ENCODE data around the gene LGR6.
A peak's percentile ranks its signal among the peaks of the same experiment; 100 is the strongest.

The LGR6 gene

GRCh38 chr1:202302166-202302565, 108.6 kb downstream of the LGR6 start:
- no peak for DNase-seq

GRCh38 chr1:202304375-202304774, 110.8 kb downstream of the LGR6 start:
- no peak for DNase-seq

GRCh38 chr1:202305168-202305567, 111.6 kb downstream of the LGR6 start:
- no peak for DNase-seq

- DNase-seq, result no peak
Observed at GRCh38 chr1:202306535-202307345, 113.1 kb downstream of the LGR6 start.

DNA sequence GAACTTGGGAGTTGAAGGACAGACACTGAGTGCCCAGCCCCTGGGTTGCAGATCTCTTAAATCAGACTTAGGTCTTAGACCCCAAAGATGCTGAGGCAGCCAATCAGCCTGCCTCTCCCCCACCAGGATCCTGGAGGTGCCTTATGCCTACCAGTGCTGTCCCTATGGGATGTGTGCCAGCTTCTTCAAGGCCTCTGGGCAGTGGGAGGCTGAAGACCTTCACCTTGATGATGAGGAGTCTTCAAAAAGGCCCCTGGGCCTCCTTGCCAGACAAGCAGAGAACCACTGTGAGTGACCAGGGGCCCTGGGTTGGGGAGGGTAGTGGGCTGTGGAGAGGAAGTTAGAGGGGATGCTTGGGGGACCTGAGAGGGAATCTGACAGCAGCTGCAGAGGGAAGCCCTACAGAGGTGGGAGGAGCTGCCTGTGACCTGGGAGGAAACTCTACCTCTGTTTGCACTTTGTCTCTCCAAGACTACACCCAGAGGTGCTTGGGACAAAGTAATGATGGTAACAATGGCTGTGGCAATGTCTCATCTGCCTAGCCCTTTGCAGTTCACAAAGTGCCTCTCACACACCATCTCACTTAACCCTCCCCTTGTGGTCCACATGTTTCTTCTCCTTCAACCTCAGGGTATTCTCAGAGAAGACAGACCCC, 116.6 kb downstream of the LGR6 start:
- no peak for DNase-seq

DNA sequence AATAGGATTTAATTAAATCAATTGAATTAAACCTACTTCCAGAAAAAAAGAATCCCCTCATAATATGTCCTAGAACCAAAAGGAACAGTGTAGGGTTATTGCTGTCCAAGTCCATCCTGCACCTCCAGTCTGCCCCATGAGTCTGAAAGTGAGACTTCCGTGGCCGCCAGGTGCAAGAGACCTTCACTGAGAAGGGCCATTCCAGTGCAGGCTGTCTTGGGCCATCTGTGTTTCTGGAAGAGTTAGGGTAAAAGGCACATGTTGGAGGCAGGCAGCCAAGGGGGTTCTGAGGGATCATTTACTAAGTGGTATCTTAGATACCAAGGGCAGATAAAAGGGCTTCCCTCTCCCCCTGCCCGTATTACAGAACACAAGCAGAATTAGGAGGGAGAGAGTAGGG, 117.1 kb downstream of the LGR6 start:
- DNase-seq, result no peak

GRCh38 chr1:202311875-202312635, 118.5 kb downstream of the LGR6 start:
- no peak for DNase-seq

DNA sequence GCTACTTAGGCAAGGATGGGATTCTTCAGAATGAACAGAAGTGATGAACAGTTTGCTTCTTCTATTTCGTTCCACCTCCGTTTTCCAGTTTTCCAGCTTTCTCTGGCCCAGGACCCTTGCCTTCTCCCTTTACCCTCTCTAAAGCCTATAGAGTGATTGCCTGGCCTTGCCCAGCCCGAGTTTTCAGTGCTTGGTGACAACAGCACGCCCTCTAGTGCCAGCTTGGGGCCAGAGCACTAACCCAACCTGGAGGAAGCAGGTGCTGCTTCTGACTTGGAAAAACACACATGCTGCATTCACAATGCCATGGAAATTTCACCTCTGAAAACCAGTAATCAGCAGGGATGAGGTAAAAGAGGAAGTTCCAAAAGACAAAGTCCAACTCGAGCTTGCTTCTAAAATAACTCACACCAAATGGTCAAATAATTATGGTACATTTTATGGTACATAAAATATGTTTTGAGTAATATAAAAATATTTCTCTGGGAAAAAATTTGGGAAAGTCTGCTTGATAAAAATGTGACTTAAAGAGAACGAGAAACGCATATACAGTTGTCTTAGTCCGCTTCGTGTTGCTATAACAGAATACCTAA, 122.1 kb downstream of the LGR6 start:
- peak; percentile 68 to 71 for DNase-seq

DNA sequence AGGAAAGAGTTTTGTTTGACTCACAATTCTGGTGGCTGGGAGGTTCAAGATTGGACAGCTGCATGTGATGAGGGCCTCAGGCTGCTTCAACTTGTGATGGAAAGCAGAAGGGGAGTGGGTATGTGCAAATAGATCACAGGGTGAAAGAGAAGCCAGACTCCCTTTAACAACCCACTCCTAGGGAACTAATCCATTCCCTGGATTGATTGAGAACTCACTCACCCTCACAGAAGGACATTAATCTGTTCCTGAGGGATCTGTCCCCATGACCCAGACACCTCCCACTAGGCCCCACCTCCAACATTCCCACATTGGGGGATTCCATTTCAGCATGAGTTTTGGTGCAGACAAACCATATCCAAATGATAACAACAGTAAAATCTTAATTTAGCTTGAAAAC, 122.6 kb downstream of the LGR6 start:
- no peak for DNase-seq

DNA sequence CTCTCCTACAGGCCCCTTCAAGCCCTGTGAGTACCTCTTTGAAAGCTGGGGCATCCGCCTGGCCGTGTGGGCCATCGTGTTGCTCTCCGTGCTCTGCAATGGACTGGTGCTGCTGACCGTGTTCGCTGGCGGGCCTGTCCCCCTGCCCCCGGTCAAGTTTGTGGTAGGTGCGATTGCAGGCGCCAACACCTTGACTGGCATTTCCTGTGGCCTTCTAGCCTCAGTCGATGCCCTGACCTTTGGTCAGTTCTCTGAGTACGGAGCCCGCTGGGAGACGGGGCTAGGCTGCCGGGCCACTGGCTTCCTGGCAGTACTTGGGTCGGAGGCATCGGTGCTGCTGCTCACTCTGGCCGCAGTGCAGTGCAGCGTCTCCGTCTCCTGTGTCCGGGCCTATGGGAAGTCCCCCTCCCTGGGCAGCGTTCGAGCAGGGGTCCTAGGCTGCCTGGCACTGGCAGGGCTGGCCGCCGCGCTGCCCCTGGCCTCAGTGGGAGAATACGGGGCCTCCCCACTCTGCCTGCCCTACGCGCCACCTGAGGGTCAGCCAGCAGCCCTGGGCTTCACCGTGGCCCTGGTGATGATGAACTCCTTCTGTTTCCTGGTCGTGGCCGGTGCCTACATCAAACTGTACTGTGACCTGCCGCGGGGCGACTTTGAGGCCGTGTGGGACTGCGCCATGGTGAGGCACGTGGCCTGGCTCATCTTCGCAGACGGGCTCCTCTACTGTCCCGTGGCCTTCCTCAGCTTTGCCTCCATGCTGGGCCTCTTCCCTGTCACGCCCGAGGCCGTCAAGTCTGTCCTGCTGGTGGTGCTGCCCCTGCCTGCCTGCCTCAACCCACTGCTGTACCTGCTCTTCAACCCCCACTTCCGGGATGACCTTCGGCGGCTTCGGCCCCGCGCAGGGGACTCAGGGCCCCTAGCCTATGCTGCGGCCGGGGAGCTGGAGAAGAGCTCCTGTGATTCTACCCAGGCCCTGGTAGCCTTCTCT, 124.6 kb downstream of the LGR6 start:
- DNase-seq, result no peak

DNA sequence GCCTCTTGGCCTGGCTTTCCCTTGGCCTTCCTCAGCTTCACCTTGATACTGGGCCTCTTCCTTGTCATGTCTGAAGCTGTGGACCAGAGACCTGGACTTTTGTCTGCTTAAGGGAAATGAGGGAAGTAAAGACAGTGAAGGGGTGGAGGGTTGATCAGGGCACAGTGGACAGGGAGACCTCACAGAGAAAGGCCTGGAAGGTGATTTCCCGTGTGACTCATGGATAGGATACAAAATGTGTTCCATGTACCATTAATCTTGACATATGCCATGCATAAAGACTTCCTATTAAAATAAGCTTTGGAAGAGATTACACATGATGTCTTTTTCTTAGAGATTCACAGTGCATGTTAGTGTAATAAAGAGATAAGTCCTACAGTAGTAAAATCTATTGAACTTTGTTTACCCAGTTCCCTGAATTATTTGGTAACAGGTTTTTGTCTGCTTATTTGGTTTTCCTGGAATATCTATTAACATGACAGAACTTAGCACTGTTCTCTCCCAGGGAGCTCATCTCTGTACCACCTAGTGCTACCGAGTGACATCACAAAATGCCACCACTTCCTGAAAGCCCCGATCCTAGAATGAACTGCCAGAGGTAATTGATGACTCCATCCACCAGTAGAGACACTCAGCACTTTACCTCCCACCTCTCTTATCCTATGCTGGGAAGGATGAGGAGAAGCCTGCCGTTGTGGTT, 125.9 kb downstream of the LGR6 start:
- no peak for DNase-seq

DNA sequence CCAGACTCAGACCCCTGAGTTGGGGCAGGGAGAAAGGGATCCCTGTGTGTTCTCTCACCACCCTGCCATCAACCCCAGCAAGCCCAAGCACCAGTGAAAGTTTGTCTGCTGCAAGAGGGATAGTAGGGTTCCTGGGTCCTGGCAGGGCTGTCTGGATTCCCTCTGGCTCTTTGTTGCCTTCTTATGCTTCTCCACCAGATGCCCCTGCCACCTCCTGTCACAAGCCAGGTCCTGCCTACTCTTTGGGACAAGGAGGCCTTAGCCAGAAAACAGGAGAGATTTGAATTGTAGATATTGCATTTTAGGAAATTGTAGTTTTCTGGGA, 126.4 kb downstream of the LGR6 start:
- DNase-seq, result no peak

DNA sequence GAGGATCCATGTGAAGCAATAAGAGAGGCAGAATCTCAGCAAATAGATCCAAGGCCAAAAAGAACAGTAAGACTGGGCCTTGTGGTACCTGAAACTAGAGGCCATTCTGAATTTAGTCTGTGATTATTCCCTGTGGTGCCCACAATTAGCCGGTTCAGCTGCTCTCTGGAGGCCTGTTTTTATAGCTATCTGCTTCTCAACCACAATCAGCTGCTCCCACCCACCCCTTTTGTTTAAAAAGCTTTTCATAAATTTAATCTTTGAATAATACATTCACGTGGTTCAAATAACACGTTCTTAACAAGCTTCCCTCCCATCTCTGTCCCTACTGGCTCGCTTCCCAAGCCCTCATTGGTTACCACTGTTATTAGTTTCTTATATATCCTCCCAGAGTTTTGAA, 130.1 kb downstream of the LGR6 start:
- DNase-seq, result no peak

- DNase-seq, result no peak
Observed at GRCh38 chr1:202324646-202325045, 131.0 kb downstream of the LGR6 start.

DNA sequence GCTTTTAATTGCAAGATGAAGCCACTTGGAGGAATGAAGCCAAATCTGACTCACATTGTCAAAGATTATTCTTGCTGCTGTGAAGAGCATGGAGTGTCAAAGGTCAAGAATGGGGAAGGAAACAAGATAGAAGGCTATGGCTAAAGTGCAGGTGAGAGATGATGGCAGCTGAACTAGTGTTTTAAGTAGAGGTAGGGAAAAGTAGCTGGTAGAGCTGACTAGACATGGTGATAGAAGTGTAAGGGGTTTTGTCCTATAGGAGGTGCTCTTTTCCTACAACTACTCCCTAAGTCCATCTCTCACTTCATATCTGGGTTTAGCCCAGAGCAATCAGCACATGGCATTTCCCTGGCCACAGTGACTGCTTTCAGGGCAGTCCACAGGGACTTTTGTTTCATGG, 136.3 kb downstream of the LGR6 start:
- DNase-seq, result no peak

DNA sequence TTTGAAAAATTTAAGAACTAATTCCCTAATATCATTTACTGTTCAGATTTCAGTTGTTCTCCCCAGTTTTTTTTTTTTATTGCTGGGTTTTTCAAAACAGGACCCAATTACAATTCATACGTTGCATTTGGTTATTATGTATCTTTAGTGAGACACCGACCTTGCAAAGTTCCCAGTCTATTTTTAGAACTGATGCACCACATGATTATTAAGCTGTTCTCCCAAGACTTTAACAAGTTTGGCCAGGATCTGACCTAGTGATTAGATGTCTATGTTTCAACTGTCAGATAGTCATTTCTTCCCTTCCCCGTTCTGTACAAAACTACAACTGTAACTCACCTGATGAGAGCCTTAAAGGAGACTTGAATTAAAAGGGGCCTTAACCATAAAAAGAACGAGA, 140.3 kb downstream of the LGR6 start:
- DNase-seq, result no peak

GRCh38 chr1:202343652-202344349, 150.2 kb downstream of the LGR6 start:
- DNase-seq, result peak in 1 of 2 donors; percentile 71

DNA sequence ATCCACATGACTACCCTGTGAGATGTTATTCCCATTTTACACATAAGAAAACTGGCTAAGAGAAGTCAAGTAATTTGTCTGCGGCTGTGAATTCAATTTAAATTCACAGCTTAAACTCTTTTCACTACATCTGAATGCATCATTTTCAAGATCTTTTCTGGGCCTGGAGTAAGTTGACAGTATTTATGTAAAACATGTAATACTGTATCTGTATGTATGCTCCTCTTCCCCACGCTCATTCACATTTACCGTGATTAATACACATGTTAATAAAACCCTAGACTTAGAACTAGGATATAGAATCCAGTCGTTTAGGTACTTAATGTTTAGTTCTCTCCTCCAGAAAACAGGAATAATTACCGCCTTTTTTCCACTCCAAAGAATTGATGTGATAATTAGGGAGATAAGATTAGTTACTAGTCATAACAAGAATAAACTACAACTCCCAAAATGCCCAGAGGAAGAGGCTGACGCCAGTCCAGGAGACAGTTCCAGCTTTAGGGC, 154.5 kb downstream of the LGR6 start:
- no peak for DNase-seq

DNA sequence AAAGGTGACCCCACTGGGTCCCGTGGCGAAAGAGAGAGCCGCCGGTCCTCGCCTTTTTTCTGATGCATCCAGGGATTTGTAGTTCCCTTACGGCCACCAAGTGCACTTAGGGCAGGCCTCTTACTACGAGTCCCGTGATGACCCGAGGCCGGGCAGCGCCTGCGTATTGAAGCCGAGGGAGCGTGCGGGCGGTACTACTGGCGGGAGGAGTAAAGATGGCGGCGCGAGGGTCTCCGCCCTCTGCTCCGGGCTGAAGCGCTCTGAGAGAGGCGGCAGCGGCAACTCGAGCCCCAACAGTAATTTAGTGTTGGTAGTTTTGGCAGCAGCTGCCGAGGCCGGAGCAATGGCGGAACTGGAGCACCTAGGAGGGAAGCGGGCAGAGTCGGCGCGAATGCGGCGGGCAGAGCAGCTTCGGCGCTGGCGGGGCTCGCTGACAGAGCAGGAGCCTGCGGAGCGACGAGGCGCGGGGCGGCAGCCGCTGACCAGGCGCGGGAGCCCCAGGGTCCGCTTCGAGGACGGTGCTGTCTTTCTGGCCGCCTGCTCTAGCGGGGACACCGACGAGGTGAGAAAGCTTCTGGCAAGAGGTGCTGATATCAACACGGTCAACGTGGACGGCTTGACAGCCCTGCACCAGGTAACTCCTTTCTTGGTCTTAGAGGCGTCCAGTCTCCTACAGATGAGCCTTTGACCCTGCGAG, 155.1 kb downstream of the LGR6 start, which contains the start of gene PPP1R12B:
TSS of gene PPP1R12B (plus strand) at position 191 of the 697 bp plus-strand sequence. CDS start at position 344, 153 bp downstream.
- peak; percentile 97 to 98 for DNase-seq

Measured in CD4-positive, alpha-beta T cell treated with Interleukin-4 for 1 hour (primary cell).